OCI-LY7 (cell line): ENCODE measurements around the gene LPIN1. TPM values are rescaled to one million over a fixed set of nuclear protein-coding genes. Genes with fewer than 3 reads are reported as not detected.

Source experiments
- BruUV-seq: library from RNA; stranded (reverse); fragments of 400-500 nt; replicated peaks from 2 replicates; lab custom pipeline; 2021; lab: Mats Ljungman, UMichigan
- CTCF ChIA-PET: fragments of 300-600 bp; sonication (Branson Sonifier 250); formaldehyde crosslinking; loops from one replicate; lab custom pipeline; 2022; ENCODE audit warnings: antibody characterized with exemption; ENCODE audit not compliant: unreplicated experiment; lab: Charles Lee
- POLR2A ChIA-PET: fragments of 300-600 bp; sonication (Branson Sonifier 250); formaldehyde crosslinking; loops from one replicate; lab custom pipeline; 2022; ENCODE audit warnings: antibody characterized with exemption; lab: Charles Lee
- DNase-seq: peaks from one replicate; pipeline ENCODE4 v3.0.0-alpha.2; 2015; ENCODE audit warnings: low spot score
- H2AFZ ChIP-seq: fragments of 200-600 bp; sonication (generic), shearing (Covaris generic); 2 replicates; pipeline ENCODE4 v1.6.1; 2014; ENCODE audit warnings: mild to moderate bottlenecking, antibody characterized with exemption, low read length, moderate library complexity
- H3K27ac ChIP-seq: fragments of 200-600 bp; sonication (generic); 2 replicates; pipeline ENCODE4 v1.5.1; 2014; ENCODE audit warnings: mixed run types, low read depth, mild to moderate bottlenecking, moderate library complexity, low read length, inconsistent platforms; ENCODE audit not compliant: poor library complexity, severe bottlenecking
- H3K36me3 ChIP-seq: fragments of 200-600 bp; sonication (generic); 2 replicates; pipeline ENCODE4 v1.6.1; 2014; ENCODE audit warnings: mild to moderate bottlenecking, antibody characterized with exemption, low read length, moderate library complexity, mixed read lengths; ENCODE audit not compliant: insufficient read depth
- H3K4me1 ChIP-seq: fragments of 200-600 bp; sonication (generic); 2 replicates; pipeline ENCODE4 v1.5.1; 2014; ENCODE audit warnings: mild to moderate bottlenecking, low read length; ENCODE audit not compliant: insufficient read depth, poor library complexity, severe bottlenecking
- H3K4me2 ChIP-seq: fragments of 200-600 bp; sonication (generic); 2 replicates; pipeline ENCODE4 v1.6.1; 2014; ENCODE audit warnings: mild to moderate bottlenecking, low read length
- H3K4me3 ChIP-seq: fragments of 200-600 bp; sonication (generic); 2 replicates; pipeline ENCODE4 v1.5.1; 2014; ENCODE audit warnings: mild to moderate bottlenecking, low read depth, low read length; ENCODE audit not compliant: poor library complexity, severe bottlenecking
- H3K79me2 ChIP-seq: fragments of 200-600 bp; sonication (generic); 2 replicates; pipeline ENCODE4 v1.6.1; 2016; ENCODE audit warnings: low read depth, mild to moderate bottlenecking, low read length, moderate library complexity, mixed read lengths; ENCODE audit not compliant: insufficient read depth
- H3K9me2 ChIP-seq: fragments of 200-600 bp; sonication (generic); 2 replicates; pipeline ENCODE4 v1.6.1; 2016; ENCODE audit warnings: mild to moderate bottlenecking, low read length, mixed read lengths; ENCODE audit not compliant: insufficient read depth
- H3K9me3 ChIP-seq: fragments of 200-600 bp; sonication (generic); 2 replicates; pipeline ENCODE4 v1.6.1; 2014; ENCODE audit warnings: mild to moderate bottlenecking, mixed run types, low read length, mixed read lengths
- H4K20me1 ChIP-seq: fragments of 200-600 bp; sonication (generic); 2 replicates; pipeline ENCODE4 v1.6.1; 2014; ENCODE audit warnings: mild to moderate bottlenecking, antibody characterized with exemption, low read length, moderate library complexity, mixed read lengths; ENCODE audit not compliant: insufficient read depth
- EZH2phosphoT487 ChIP-seq: fragments of 200-600 bp; sonication (generic); IDR thresholded peaks from 2 replicates; pipeline ENCODE4 v1.6.1; 2018; ENCODE audit warnings: low read depth, borderline replicate concordance, mild to moderate bottlenecking, mixed run types, antibody characterized with exemption, low read length, moderate library complexity, mixed read lengths
- intact Hi-C: fragments of 100-400 bp; cut with micrococcal nuclease; formaldehyde crosslinking; loops from one replicate; pipeline ENCODE4 v1.10.0; 2022; ENCODE audit not compliant: unreplicated experiment
- total RNA-seq, 2 experiments: library from RNA; depleted of rRNA in 1 of 2; stranded (reverse); fragments of >200 nt in 1 of 2; shearing (Covaris generic) in 1 of 2; gene quantifications; 2 replicates each; pipeline ENCODE4 v1.2.3, GENCODE V29; 2014 to 2022
- TF ChIP-seq, protein P1 (sequence below): fragments of 200-600 bp; sonication (generic); conservative IDR thresholded peaks from 2 replicates; pipeline ENCODE4 v1.5.1; 2014; ENCODE audit warnings: mild to moderate bottlenecking, antibody characterized with exemption, low read length, moderate library complexity, mixed read lengths

The LPIN1 gene
- total RNA-seq, 2 experiments from 2014 or later: 56.9 to 70.2 TPM

DNA sequence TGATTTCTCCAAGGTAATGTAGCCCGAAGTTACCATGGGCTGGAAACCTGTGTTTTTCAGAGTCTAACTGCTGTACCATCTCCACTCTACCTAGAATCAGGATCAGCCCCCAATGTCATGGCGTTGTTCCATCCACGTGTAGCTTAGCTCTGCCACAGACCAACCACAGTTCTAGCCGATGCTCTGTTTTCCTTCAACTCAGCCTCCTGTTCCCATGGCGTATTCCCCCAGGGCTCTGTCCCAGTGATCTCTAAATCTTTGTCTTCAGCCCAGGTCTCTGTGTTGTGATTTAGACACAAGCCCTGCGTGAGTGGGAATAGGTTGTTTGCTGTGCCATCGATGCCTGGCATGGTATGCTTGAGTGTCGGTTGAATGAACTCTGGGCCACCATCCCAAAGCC is 53.4 kb downstream of the LPIN1 start:
- Histone ChIP-seq H3K4me3 (no peak overlapping the region), H3K27ac (no peak overlapping the region), H3K9me2 (no peaks in the 10 kb centered on the region), H3K4me1 (no peaks in the 10 kb centered on the region), H2AFZ (no peak overlapping the region), H4K20me1 (no peaks in the 10 kb centered on the region), H3K9me3 (no peaks in the 10 kb centered on the region), H3K79me2 (no peaks in the 10 kb centered on the region), H3K4me2 (no peak overlapping the region), H3K36me3 (peaks cover 86% of the 10 kb centered on the region)
- intact Hi-C loops: no loop called here
- no peak for TF ChIP-seq EZH2phosphoT487
- TF ChIP-seq, protein P1, sequence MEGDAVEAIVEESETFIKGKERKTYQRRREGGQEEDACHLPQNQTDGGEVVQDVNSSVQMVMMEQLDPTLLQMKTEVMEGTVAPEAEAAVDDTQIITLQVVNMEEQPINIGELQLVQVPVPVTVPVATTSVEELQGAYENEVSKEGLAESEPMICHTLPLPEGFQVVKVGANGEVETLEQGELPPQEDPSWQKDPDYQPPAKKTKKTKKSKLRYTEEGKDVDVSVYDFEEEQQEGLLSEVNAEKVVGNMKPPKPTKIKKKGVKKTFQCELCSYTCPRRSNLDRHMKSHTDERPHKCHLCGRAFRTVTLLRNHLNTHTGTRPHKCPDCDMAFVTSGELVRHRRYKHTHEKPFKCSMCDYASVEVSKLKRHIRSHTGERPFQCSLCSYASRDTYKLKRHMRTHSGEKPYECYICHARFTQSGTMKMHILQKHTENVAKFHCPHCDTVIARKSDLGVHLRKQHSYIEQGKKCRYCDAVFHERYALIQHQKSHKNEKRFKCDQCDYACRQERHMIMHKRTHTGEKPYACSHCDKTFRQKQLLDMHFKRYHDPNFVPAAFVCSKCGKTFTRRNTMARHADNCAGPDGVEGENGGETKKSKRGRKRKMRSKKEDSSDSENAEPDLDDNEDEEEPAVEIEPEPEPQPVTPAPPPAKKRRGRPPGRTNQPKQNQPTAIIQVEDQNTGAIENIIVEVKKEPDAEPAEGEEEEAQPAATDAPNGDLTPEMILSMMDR: no peak
- ChIA-PET CTCF (no interaction called here), POLR2A (no interaction called here)
- no peak for DNase-seq
- BruUV-seq: no TSS peak

DNA sequence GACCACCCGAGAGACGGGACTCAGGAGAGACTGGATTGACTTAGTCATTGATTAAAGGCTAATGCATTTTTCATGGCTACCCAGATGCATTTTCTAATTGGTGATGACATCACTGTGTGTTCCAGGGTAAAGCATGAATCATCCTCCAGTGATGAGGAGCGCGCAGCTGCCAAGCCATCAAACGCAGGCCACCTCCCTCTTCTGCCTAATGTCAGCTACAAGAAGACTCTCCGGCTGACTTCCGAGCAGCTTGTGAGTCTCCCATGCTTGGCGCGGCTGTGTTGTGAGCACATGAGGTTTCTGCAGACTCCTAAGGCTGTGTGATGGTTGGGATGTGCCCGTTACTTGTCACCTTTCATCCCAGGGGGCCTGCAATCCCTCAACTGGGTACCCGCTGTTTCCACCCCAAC is 56.4 kb downstream of the LPIN1 start:
- Histone ChIP-seq H4K20me1 (no peaks in the 10 kb centered on the region), H3K4me1 (no peaks in the 10 kb centered on the region), H3K9me3 (no peaks in the 10 kb centered on the region), H3K36me3 (peaks cover 83% of the 10 kb centered on the region), H3K9me2 (no peaks in the 10 kb centered on the region), H3K4me3 (no peak overlapping the region), H3K4me2 (no peak overlapping the region), H2AFZ (no peak overlapping the region), H3K79me2 (no peaks in the 10 kb centered on the region), H3K27ac (no peak overlapping the region)
- POLR2A ChIA-PET: interaction anchor here (1.0 kb wide), 1 partner anchor 83 kb away, joined by 3 read pairs; no protein-coding TSS in a partner anchor
- CTCF ChIA-PET: interaction anchor here (0.9 kb wide), 1 partner anchor 110 kb away, joined by 3 read pairs; no protein-coding TSS in a partner anchor
- no TSS peak for BruUV-seq
- no peak for DNase-seq
- TF ChIP-seq EZH2phosphoT487: no peak
- TF ChIP-seq, protein P1: no peak
- intact Hi-C loops: no loop called here

DNA sequence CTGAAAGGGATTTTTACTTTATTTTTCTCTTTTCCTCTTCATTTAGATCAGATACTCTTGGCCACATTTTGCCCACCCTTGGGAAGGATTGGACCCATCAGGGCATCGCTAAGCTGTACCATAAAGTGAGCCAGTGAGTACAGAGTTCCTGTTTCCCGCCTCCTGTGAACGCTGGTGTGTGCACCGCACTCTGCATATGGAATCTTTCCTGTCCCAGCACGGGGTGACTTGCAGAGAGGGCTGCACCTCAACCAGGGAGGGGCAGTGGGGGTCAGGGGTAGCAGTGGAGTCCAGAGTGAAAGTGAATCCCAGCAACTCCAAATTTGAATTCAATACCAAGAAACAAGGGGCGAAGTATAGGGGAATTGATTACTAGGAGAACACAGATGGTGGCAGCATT is 58.6 kb downstream of the LPIN1 start:
- ChIA-PET CTCF (no interaction called here), POLR2A (interaction anchor here (0.7 kb wide), 1 partner anchor 587 kb away, joined by 3 read pairs; no protein-coding TSS in a partner anchor)
- Histone ChIP-seq H2AFZ (no peak overlapping the region), H3K4me2 (no peak overlapping the region), H3K4me3 (no peak overlapping the region), H3K9me3 (no peaks in the 10 kb centered on the region), H3K79me2 (no peaks in the 10 kb centered on the region), H3K9me2 (no peaks in the 10 kb centered on the region), H3K4me1 (no peaks in the 10 kb centered on the region), H4K20me1 (no peaks in the 10 kb centered on the region), H3K27ac (no peak overlapping the region), H3K36me3 (peaks cover 75% of the 10 kb centered on the region)
- no peak for DNase-seq
- no TSS peak for BruUV-seq
- TF ChIP-seq EZH2phosphoT487: no peak
- TF ChIP-seq, protein P1: no peak
- intact Hi-C loops: no loop called here
